ENCODE measurements around the gene TNNI3. TPM values are rescaled to one million over a fixed set of nuclear protein-coding genes. Genes with fewer than 3 reads are reported as not detected.

TNNI3 gene
- total and polyA plus RNA-seq, 9 donors: 0.62 to 14.4 (median 2.4) TPM; not detected in 2

GRCh38 chr19:55131421-55131820, 26.1 kb downstream of the TNNI3 start:
- no peaks in the 10 kb centered on the region for H3K36me3 ChIP-seq
- no peak overlapping the region for H3K4me3 ChIP-seq
- DNase-seq: no peak
- 78 to 88% (median 84%) methylated on average over 16 of the region's 16 CpGs for WGBS, 3 donors
- H3K27ac ChIP-seq: no peak overlapping the region
- TF ChIP-seq POLR2A (IDR thresholded peaks at IDR 0.05) (no peak), EP300 (IDR thresholded peaks at IDR 0.05) (no peak), CTCF (IDR thresholded peaks at IDR 0.05) (no peak)
- no peaks in the 10 kb centered on the region for H3K27me3 ChIP-seq
- H3K9me3 ChIP-seq: no peaks in the 10 kb centered on the region
- intact Hi-C loops (cut with DNase I): no loop called here
- no peaks in the 10 kb centered on the region for H3K4me1 ChIP-seq (ENCODE audit: insufficient read depth)

- 80 to 81% (median 80%) methylated on average over 14 of the region's 14 CpGs for WGBS, 3 donors
- H3K27me3 ChIP-seq: no peaks in the 10 kb centered on the region
- TF ChIP-seq EP300 (IDR thresholded peaks at IDR 0.05): no peak
- TF ChIP-seq CTCF (IDR thresholded peaks at IDR 0.05): no peak
- TF ChIP-seq POLR2A (IDR thresholded peaks at IDR 0.05): no peak
- no peak for DNase-seq
- no peak overlapping the region for H3K4me3 ChIP-seq
- intact Hi-C loops (cut with DNase I): loop anchor here in 2 of 4 donors (5.0 to 10.0 kb wide), 3 partner anchors 138 to 556 kb away; partner anchors contain the start of genes EPN1 (in 1 of the 2) and PPP6R1 (in 1 of the 2)
- peaks cover 8% of the 10 kb centered on the region for H3K4me1 ChIP-seq (ENCODE audit: insufficient read depth)
- no peaks in the 10 kb centered on the region for H3K36me3 ChIP-seq
- no peak overlapping the region for H3K27ac ChIP-seq
- no peaks in the 10 kb centered on the region for H3K9me3 ChIP-seq
Measured at GRCh38 chr19:55119053-55119452, 38.5 kb downstream of the TNNI3 start.

GRCh38 chr19:55118401-55118991, 39.0 kb downstream of the TNNI3 start:
- Histone ChIP-seq H3K4me3 (peak overlapping the region; percentile 55), H3K4me1 (ENCODE audit: insufficient read depth) (peaks cover 14% of the 10 kb centered on the region), H3K36me3 (no peaks in the 10 kb centered on the region), H3K27ac (peak overlapping the region; percentile 65 to 76), H3K9me3 (no peaks in the 10 kb centered on the region), H3K27me3 (no peaks in the 10 kb centered on the region)
- peak; percentile 38 to 64 (median 59) for DNase-seq
- intact Hi-C loops (cut with DNase I): loop anchor here in 2 of 4 donors (5.0 to 10.0 kb wide), 3 partner anchors 139 to 556 kb away; partner anchors contain the start of genes EPN1 (in 1 of the 2) and PPP6R1 (in 1 of the 2)
- TF ChIP-seq CTCF (IDR thresholded peaks at IDR 0.05) (no peak), EP300 (IDR thresholded peaks at IDR 0.05) (no peak), POLR2A (IDR thresholded peaks at IDR 0.05) (no peak)
- 13 to 28% (median 23%) methylated on average over 18 to 22 of the region's 22 CpGs for WGBS, 3 donors

- Histone ChIP-seq H3K9me3 (no peaks in the 10 kb centered on the region), H3K4me1 (ENCODE audit: insufficient read depth) (peaks cover 17% of the 10 kb centered on the region), H3K4me3 (peak overlapping the region; percentile 61), H3K36me3 (no peaks in the 10 kb centered on the region), H3K27me3 (no peaks in the 10 kb centered on the region), H3K27ac (peak overlapping the region; percentile 65 to 76)
- WGBS, 3 donors: 1% methylated on average over 34 to 44 of the region's 44 CpGs
- TF ChIP-seq CTCF (IDR thresholded peaks at IDR 0.05): peak in 1 of 3 donors; percentile 28
- peak; percentile 67 for TF ChIP-seq EP300 (IDR thresholded peaks at IDR 0.05)
- TF ChIP-seq POLR2A (IDR thresholded peaks at IDR 0.05): no peak
- peak; percentile 97 to 99 (median 99) for DNase-seq
- intact Hi-C loops (cut with DNase I): loop anchor here in 2 of 4 donors (5.0 to 10.0 kb wide), 3 partner anchors 139 to 557 kb away; partner anchors contain the start of genes EPN1 (in 1 of the 2) and PPP6R1 (in 1 of the 2)
Measured at GRCh38 chr19:55117663-55118391, 39.7 kb downstream of the TNNI3 start.

Measured in ovary (tissue), 9 donors.